ENCODE results near the gene PTPRK. TPM values are rescaled to one million over a fixed set of nuclear protein-coding genes. Genes with fewer than 3 reads are reported as not detected.

PTPRK gene
- total and polyA plus RNA-seq, 2 experiments from 2014 or later: 26.9 to 56.4 TPM

GRCh38 chr6:128410584-128410983 lies 109.8 kb downstream of the PTPRK start:
- Mint-ChIP-seq H3K27ac (no peak overlapping the region), H3K27me3 (ENCODE audit: insufficient read depth, low read depth, poor library complexity) (no peaks in the 10 kb centered on the region), H3K9me3 (no peaks in the 10 kb centered on the region), H3K36me3 (ENCODE audit: low read depth) (no peaks in the 10 kb centered on the region), H3K4me3 (no peak overlapping the region), H3K4me1 (peaks cover 6% of the 10 kb centered on the region; the same call in 2 of the 3 replicates)
- Histone ChIP-seq H3K4me1 (ENCODE audit: insufficient read depth) (no peaks in the 10 kb centered on the region; the same call in 1 of the 2 replicates), H3K27ac (ENCODE audit: low read depth) (no peak overlapping the region), H3K27me3 (ENCODE audit: insufficient read depth) (no peaks in the 10 kb centered on the region), H3K4me3 (no peak overlapping the region), H3K36me3 (ENCODE audit: insufficient read depth) (no peaks in the 10 kb centered on the region), H3F3A (replicated peaks; ENCODE audit: low read depth) (no peaks in the 10 kb centered on the region), H2AFZ (no peak overlapping the region), H4K20me1 (replicated peaks; ENCODE audit: insufficient read depth) (no peaks in the 10 kb centered on the region), H3K79me2 (replicated peaks; ENCODE audit: insufficient read depth) (peaks cover 46% of the 10 kb centered on the region), H3K4me2 (no peak overlapping the region), H3K9me2 (ENCODE audit: insufficient read depth) (no peaks in the 10 kb centered on the region)
- TF ChIP-seq, protein P1, sequence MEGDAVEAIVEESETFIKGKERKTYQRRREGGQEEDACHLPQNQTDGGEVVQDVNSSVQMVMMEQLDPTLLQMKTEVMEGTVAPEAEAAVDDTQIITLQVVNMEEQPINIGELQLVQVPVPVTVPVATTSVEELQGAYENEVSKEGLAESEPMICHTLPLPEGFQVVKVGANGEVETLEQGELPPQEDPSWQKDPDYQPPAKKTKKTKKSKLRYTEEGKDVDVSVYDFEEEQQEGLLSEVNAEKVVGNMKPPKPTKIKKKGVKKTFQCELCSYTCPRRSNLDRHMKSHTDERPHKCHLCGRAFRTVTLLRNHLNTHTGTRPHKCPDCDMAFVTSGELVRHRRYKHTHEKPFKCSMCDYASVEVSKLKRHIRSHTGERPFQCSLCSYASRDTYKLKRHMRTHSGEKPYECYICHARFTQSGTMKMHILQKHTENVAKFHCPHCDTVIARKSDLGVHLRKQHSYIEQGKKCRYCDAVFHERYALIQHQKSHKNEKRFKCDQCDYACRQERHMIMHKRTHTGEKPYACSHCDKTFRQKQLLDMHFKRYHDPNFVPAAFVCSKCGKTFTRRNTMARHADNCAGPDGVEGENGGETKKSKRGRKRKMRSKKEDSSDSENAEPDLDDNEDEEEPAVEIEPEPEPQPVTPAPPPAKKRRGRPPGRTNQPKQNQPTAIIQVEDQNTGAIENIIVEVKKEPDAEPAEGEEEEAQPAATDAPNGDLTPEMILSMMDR (conservative IDR thresholded peaks at IDR 0.05; ENCODE audit: low read depth in 2 of 2): no peak
- TF ChIP-seq, protein P2, sequence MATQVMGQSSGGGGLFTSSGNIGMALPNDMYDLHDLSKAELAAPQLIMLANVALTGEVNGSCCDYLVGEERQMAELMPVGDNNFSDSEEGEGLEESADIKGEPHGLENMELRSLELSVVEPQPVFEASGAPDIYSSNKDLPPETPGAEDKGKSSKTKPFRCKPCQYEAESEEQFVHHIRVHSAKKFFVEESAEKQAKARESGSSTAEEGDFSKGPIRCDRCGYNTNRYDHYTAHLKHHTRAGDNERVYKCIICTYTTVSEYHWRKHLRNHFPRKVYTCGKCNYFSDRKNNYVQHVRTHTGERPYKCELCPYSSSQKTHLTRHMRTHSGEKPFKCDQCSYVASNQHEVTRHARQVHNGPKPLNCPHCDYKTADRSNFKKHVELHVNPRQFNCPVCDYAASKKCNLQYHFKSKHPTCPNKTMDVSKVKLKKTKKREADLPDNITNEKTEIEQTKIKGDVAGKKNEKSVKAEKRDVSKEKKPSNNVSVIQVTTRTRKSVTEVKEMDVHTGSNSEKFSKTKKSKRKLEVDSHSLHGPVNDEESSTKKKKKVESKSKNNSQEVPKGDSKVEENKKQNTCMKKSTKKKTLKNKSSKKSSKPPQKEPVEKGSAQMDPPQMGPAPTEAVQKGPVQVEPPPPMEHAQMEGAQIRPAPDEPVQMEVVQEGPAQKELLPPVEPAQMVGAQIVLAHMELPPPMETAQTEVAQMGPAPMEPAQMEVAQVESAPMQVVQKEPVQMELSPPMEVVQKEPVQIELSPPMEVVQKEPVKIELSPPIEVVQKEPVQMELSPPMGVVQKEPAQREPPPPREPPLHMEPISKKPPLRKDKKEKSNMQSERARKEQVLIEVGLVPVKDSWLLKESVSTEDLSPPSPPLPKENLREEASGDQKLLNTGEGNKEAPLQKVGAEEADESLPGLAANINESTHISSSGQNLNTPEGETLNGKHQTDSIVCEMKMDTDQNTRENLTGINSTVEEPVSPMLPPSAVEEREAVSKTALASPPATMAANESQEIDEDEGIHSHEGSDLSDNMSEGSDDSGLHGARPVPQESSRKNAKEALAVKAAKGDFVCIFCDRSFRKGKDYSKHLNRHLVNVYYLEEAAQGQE (IDR thresholded peaks at IDR 0.05; ENCODE audit: unreplicated experiment): no peak
- TF ChIP-seq, protein P3, sequence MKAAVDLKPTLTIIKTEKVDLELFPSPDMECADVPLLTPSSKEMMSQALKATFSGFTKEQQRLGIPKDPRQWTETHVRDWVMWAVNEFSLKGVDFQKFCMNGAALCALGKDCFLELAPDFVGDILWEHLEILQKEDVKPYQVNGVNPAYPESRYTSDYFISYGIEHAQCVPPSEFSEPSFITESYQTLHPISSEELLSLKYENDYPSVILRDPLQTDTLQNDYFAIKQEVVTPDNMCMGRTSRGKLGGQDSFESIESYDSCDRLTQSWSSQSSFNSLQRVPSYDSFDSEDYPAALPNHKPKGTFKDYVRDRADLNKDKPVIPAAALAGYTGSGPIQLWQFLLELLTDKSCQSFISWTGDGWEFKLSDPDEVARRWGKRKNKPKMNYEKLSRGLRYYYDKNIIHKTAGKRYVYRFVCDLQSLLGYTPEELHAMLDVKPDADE (IDR thresholded peaks at IDR 0.05): no peak
- TF ChIP-seq, protein P4, sequence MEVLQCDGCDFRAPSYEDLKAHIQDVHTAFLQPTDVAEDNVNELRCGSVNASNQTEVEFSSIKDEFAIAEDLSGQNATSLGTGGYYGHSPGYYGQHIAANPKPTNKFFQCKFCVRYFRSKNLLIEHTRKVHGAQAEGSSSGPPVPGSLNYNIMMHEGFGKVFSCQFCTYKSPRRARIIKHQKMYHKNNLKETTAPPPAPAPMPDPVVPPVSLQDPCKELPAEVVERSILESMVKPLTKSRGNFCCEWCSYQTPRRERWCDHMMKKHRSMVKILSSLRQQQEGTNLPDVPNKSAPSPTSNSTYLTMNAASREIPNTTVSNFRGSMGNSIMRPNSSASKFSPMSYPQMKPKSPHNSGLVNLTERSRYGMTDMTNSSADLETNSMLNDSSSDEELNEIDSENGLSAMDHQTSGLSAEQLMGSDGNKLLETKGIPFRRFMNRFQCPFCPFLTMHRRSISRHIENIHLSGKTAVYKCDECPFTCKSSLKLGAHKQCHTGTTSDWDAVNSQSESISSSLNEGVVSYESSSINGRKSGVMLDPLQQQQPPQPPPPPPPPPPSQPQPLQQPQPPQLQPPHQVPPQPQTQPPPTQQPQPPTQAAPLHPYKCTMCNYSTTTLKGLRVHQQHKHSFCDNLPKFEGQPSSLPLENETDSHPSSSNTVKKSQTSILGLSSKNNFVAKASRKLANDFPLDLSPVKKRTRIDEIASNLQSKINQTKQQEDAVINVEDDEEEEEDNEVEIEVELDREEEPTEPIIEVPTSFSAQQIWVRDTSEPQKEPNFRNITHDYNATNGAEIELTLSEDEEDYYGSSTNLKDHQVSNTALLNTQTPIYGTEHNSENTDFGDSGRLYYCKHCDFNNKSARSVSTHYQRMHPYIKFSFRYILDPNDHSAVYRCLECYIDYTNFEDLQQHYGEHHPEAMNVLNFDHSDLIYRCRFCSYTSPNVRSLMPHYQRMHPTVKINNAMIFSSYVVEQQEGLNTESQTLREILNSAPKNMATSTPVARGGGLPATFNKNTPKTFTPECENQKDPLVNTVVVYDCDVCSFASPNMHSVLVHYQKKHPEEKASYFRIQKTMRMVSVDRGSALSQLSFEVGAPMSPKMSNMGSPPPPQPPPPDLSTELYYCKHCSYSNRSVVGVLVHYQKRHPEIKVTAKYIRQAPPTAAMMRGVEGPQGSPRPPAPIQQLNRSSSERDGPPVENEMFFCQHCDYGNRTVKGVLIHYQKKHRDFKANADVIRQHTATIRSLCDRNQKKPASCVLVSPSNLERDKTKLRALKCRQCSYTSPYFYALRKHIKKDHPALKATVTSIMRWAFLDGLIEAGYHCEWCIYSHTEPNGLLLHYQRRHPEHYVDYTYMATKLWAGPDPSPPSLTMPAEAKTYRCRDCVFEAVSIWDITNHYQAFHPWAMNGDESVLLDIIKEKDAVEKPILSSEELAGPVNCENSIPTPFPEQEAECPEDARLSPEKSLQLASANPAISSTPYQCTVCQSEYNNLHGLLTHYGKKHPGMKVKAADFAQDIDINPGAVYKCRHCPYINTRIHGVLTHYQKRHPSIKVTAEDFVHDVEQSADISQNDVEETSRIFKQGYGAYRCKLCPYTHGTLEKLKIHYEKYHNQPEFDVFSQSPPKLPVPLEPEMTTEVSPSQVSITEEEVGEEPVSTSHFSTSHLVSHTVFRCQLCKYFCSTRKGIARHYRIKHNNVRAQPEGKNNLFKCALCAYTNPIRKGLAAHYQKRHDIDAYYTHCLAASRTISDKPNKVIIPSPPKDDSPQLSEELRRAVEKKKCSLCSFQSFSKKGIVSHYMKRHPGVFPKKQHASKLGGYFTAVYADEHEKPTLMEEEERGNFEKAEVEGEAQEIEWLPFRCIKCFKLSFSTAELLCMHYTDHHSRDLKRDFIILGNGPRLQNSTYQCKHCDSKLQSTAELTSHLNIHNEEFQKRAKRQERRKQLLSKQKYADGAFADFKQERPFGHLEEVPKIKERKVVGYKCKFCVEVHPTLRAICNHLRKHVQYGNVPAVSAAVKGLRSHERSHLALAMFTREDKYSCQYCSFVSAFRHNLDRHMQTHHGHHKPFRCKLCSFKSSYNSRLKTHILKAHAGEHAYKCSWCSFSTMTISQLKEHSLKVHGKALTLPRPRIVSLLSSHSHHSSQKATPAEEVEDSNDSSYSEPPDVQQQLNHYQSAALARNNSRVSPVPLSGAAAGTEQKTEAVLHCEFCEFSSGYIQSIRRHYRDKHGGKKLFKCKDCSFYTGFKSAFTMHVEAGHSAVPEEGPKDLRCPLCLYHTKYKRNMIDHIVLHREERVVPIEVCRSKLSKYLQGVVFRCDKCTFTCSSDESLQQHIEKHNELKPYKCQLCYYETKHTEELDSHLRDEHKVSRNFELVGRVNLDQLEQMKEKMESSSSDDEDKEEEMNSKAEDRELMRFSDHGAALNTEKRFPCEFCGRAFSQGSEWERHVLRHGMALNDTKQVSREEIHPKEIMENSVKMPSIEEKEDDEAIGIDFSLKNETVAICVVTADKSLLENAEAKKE (CRISPR knock-in tag; IDR thresholded peaks at IDR 0.05): no peak
- TF ChIP-seq STAT1 (IDR thresholded peaks at IDR 0.05; ENCODE audit: unreplicated experiment) (no peak), NANOG (IDR thresholded peaks at IDR 0.05; ENCODE audit: borderline replicate concordance) (no peak), CREB1 (CRISPR knock-in tag; IDR thresholded peaks at IDR 0.05; ENCODE audit: low read depth) (no peak), ZNF331 (CRISPR knock-in tag; IDR thresholded peaks at IDR 0.05; ENCODE audit: low read depth) (no peak), EZH2phosphoT487 (IDR thresholded peaks at IDR 0.05; ENCODE audit: unreplicated experiment) (no peak), EZH2 (IDR thresholded peaks at IDR 0.05; ENCODE audit: low read depth, unreplicated experiment) (no peak), JUNB (IDR thresholded peaks at IDR 0.05; ENCODE audit: unreplicated experiment) (no peak), POLR2AphosphoS5 (IDR thresholded peaks at IDR 0.05; ENCODE audit: low read depth) (no peak)
- ATAC-seq (no peak), DNase-seq (ENCODE audit: low spot score) (no peak)
